Activated T-helper 17 cell treated with anti-CD3 and anti-CD28 coated beads, Interleukin-2, amount 50 U/mL, for 72 hours (primary cell): ENCODE data around the gene MT1F. TPM values are rescaled to one million over a fixed set of nuclear protein-coding genes. Genes with fewer than 3 reads are reported as not detected.
"Not testable (repeated sequence)": the region's sequence is repeated elsewhere in the genome, so short reads cannot be mapped to it uniquely, and the experiment has no call there.

Experiments used
- ATAC-seq: fragments of 150-1000 bp; cut with Tn5 transposase; replicated peaks from 2 replicates; pipeline ENCODE4 v1.10.0; 2021; ENCODE audit warnings: mild to moderate bottlenecking, moderate library complexity
- H3K27ac Mint-ChIP-seq: one replicate; pipeline ENCODE4 v1.8.0; 2022; ENCODE audit warnings: mixed read lengths
- H3K27me3 Mint-ChIP-seq: one replicate; pipeline ENCODE4 v1.8.0; 2022; ENCODE audit warnings: mixed read lengths
- H3K36me3 Mint-ChIP-seq: one replicate; pipeline ENCODE4 v1.8.0; 2022; ENCODE audit warnings: low read depth, mild to moderate bottlenecking, mixed read lengths
- H3K4me1 Mint-ChIP-seq: one replicate; pipeline ENCODE4 v1.8.0; 2022; ENCODE audit warnings: mixed read lengths
- H3K4me3 Mint-ChIP-seq: one replicate; pipeline ENCODE4 v1.8.0; 2022; ENCODE audit warnings: mild to moderate bottlenecking, mixed read lengths
- H3K9me3 Mint-ChIP-seq: one replicate; pipeline ENCODE4 v1.8.0; 2022; ENCODE audit warnings: mixed read lengths
- total RNA-seq, 2 donors: library from RNA; stranded (reverse); gene quantifications; one replicate each; pipeline ENCODE4 v1.2.3, GENCODE V29; 2022

Gene MT1F
- total RNA-seq, 2 donors from 2014 or later, result 3.1 to 5.7 TPM

DNA sequence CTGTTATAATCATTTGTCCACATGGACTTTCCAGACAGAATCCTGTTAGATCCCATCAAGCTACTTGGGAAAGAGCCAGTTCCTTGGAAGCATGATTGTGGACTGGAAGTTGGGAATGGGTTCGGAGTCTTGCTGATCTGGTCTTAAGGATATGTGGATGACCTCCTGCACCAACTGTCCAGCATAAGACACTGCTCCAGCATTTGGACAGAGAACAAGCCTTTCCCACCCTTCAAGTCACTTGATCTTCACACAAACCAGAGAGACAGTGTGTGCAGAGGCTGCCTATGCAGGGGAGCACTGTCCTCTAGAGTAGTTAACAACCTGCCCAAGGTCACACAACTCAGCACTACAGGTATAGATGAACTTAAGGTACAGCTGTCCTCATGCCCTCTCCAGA lies 11.9 kb upstream of the MT1F start:
- Mint-ChIP-seq H3K27ac (no peak overlapping the region), H3K27me3 (peaks cover under 1% of the 10 kb centered on the region), H3K4me1 (peaks cover 8% of the 10 kb centered on the region), H3K9me3 (no peaks in the 10 kb centered on the region), H3K36me3 (no peaks in the 10 kb centered on the region), H3K4me3 (no peak overlapping the region)
- no peak for ATAC-seq

DNA sequence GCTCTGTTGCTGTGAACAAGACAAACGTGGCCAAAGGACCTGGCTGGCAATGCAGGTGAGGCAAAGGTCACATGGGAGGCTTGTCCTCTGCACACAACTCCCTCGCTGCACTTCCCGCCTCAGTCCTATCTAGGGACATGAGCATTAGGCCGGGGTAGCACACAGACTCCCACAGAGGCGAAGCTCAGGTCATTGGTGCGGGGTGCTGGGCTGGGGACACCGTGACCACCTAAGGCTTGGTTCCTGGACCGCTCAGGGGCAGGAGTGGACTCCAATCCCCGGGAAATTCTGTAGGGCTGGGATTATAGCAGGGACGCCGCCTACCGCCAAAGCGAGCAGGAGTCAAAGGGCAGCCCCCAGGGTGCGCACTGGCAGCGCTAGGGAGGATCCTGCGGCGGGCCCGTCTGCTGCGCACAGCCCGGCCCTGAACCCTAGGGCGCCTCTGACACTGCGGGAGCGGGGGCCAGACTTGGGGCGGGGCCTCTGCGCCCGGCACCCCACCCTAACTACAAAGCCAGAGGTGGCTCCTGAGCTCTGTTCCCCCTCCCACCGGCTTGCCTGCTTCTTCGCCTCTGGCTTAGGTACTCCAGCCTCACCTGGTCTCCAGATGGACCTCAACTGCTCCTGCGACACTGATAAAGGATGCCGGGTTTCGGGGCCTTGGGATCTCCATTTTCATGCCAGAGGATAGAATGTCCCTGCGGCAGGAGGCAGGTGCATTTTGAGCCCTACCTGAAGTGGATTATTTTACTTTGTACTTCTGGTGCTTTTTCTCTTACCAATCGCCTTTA lies 9.9 kb upstream of the MT1F start:
- Mint-ChIP-seq H3K9me3 (no peaks in the 10 kb centered on the region), H3K27ac (no peak overlapping the region), H3K27me3 (peaks cover 6% of the 10 kb centered on the region), H3K4me1 (peaks cover 8% of the 10 kb centered on the region), H3K36me3 (no peaks in the 10 kb centered on the region), H3K4me3 (no peak overlapping the region)
- ATAC-seq, result no peak

DNA sequence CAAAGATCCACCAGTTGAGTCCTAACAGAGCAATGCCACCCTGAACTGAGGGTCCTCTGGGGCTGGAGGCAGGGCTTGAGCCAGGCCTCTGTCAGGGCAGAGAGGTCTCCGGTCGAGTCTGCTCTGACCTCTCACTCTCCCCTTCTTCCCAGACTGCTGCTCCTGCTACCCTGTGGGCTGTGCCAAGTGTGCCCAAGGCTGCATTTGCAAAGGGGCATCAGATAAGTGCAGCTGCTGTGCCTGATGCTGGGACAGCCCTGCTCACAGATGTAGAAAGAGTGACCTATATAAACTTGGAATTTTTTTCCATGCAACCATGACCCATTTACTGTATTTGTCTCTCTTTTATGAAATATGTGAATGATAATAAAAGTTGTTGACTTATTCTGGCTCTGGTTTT lies 8.5 kb upstream of the MT1F start:
- Mint-ChIP-seq H3K4me1 (peaks cover under 1% of the 10 kb centered on the region), H3K4me3 (no peak overlapping the region), H3K27me3 (peaks cover 9% of the 10 kb centered on the region), H3K36me3 (no peaks in the 10 kb centered on the region), H3K27ac (no peak overlapping the region), H3K9me3 (no peaks in the 10 kb centered on the region)
- no peak for ATAC-seq

DNA sequence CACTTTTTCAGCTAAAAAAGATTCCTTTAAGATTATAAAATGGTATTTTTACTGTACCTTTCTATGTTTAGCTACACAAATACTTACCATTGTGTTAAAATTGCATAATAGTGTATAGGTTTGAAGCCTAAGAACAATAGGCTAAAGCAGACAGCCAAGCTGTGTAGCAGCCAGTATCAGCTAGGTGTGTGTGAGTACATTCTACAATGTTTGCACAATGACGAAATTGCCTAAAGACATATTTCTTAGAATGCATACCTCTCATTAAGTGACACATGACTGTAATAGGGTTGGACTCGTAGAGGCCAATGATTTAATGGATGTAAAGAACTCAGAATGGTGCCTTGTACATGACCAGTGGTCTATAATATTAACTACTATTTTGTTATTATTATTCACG lies 7.9 kb upstream of the MT1F start:
- H3K9me3 Mint-ChIP-seq, result no peaks in the 10 kb centered on the region
- no peak for ATAC-seq
- no peaks in the 10 kb centered on the region for H3K4me1 Mint-ChIP-seq
- no peaks in the 10 kb centered on the region for H3K36me3 Mint-ChIP-seq
- H3K4me3 Mint-ChIP-seq, result no peak overlapping the region
- H3K27ac Mint-ChIP-seq, result no peak overlapping the region
- peaks cover 9% of the 10 kb centered on the region for H3K27me3 Mint-ChIP-seq

DNA sequence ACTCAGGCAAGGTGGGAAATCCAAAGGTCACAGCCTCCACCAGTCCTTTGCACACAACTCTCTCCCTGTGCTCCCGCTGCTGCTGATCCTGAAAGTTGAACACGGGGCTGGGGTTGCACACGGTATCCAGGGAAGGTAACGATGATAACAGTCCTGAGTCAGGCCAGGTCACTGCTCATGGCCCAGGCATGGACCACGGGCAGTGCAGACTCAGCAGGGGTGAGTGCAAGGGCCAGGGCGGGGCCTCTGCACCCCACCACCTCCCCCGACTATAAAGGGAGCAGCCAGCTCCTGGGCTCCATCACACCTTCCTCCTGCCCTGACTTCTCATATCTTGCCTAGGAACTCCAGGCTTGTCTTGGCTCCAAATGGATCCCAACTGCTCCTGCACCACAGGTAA lies 6.2 kb upstream of the MT1F start, which contains the start of gene MT1B:
Gene MT1B, plus strand, starts transcription at position 301 of the 400 bp plus-strand sequence. Its CDS starts 68 bp downstream, at position 369.
- H3K9me3 Mint-ChIP-seq, result no peaks in the 10 kb centered on the region
- ATAC-seq, result no peak
- no peaks in the 10 kb centered on the region for H3K36me3 Mint-ChIP-seq
- no peaks in the 10 kb centered on the region for H3K4me1 Mint-ChIP-seq
- no peak within 1 kb of the TSS for H3K4me3 Mint-ChIP-seq
- H3K27me3 Mint-ChIP-seq, result peaks cover 9% of the 10 kb centered on the region
- H3K27ac Mint-ChIP-seq, result no peak within 1 kb of the TSS

DNA sequence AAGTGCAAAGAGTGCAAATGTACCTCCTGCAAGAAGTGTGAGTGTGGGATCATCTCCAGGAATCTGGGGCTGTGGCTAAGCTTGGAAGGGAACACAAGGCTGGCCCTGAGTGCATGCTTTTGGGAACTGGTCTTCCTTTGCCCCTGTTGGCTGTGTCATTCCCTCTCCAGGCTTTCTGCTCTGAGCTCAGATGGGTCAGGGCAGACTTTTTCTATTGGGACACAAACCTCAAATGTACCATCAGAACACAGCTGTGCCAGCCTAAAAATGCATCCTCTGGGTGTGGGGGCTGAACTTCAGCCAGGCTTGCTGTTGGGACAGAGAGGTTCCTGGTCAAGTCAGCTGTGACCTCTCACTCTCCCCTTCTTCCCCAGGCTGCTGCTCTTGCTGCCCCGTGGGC lies 5.2 kb upstream of the MT1F start:
- Mint-ChIP-seq H3K4me1 (peaks cover 4% of the 10 kb centered on the region), H3K27ac (no peak overlapping the region), H3K4me3 (no peak overlapping the region), H3K9me3 (no peaks in the 10 kb centered on the region), H3K36me3 (no peaks in the 10 kb centered on the region), H3K27me3 (peaks cover 9% of the 10 kb centered on the region)
- ATAC-seq, result no peak

DNA sequence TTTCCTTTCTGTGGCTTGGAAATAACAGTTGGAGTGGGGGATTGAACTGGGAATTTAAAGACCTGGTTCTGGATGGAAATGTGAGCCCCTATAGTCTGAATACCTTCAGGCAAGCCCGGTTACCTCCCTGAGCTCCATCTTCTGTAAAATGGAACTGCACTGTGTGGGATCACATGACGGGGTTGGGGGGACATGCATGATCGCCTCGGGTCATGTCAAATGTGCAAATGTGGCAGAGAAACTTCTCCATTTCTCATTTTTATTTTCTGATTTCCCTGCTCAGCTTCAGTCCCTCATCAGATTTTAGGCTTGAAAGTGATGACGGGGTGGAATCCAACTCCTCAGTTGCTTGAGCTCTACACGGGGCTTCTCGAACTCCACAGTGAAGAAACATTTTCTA lies 4.5 kb upstream of the MT1F start:
- H3K4me3 Mint-ChIP-seq, result no peak overlapping the region

DNA sequence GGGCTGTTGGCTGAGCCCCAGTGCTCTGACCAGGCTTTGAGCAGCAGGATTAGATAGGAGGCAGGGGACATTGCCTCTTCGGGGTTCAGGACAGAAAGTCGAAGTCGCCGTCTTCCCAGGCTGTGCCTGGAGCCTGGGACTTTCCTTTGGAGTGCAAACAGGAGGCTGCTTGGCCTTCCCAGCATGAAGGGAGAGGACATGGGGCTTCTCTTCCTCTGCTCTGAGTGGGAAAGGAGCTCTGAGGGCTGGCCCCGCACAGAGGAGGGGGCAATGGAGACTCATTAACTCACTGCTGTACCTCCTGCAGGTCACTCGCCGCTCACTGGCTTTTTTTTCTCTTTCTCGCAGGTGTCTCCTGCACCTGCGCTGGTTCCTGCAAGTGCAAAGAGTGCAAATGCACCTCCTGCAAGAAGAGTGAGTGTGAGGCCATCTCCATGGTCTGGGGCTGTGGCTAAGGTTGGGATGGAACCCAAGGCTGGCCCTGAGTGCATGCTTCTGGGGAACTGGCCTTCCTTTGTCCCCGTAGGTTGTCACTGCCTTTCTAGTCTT lies 642 bp downstream of the MT1F start:
- Mint-ChIP-seq H3K36me3 (no peaks in the 10 kb centered on the region), H3K27me3 (peaks cover 2% of the 10 kb centered on the region), H3K4me3 (peak overlapping the region; percentile 97), H3K9me3 (no peaks in the 10 kb centered on the region), H3K4me1 (peaks cover 16% of the 10 kb centered on the region), H3K27ac (peak overlapping the region; percentile 89)
- no peak for ATAC-seq

More for the DNA sequence above, 4.5 kb upstream of the MT1F start:
- no peak for ATAC-seq
- H3K9me3 Mint-ChIP-seq, result no peaks in the 10 kb centered on the region
- no peak overlapping the region for H3K27ac Mint-ChIP-seq
- H3K4me1 Mint-ChIP-seq, result peaks cover 9% of the 10 kb centered on the region
- H3K27me3 Mint-ChIP-seq, result peaks cover 9% of the 10 kb centered on the region
- no peaks in the 10 kb centered on the region for H3K36me3 Mint-ChIP-seq

DNA sequence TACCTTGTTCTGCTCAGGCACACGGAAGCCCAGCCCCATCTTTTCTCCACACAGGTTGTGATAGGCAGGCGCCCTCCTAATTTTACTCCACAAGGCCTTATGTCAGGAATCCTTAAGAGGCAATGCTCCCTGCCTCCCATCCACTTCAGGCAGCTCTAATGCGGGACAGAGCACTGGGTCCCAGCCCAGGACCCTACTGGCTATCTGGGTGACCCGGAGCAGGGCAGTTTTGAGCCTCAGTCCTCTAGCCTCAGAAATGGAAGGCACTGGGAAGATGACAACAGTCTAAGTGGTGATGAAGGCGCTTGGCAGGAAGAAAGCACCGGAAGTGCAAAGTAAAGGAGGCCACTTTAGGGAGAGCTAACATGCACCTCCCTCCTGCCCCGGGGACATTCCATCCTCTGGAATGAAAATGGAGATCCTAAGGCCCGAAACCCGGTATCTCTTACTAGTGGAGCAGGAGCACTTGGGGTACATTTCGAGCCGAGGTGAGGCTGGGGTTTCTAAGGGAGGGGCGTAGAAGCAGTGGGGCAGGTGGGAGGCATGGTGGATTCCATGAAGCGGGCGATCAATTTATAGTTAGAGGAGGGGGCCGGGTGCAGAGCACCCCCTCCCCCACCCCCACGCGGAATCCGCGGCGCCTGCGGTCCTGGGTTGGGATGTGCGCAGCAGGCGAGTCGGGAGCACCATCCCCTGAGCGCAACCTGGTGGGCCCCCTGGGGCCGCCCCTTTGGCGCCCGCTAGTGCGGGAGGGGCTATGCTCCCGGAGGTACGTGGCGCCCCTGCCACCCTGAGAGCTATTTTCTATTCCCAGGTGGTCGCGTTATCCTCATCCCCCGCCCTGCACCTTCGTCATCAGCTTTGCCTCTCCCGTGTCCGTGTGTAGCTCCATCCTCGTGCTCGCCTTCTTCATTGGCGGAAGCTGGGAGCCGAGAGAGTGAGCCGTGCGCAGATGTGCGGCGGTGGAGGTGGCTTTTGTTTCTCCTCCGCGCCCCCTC lies 4.9 kb downstream of the MT1F start:
- H3K27ac Mint-ChIP-seq, result peak overlapping the region; percentile 88
- H3K4me3 Mint-ChIP-seq, result peak overlapping the region; percentile 80
- peak; percentile 70 for ATAC-seq
- peaks cover 11% of the 10 kb centered on the region for H3K27me3 Mint-ChIP-seq
- H3K36me3 Mint-ChIP-seq, result peaks cover 21% of the 10 kb centered on the region
- peaks cover 15% of the 10 kb centered on the region for H3K4me1 Mint-ChIP-seq
- no peaks in the 10 kb centered on the region for H3K9me3 Mint-ChIP-seq

DNA sequence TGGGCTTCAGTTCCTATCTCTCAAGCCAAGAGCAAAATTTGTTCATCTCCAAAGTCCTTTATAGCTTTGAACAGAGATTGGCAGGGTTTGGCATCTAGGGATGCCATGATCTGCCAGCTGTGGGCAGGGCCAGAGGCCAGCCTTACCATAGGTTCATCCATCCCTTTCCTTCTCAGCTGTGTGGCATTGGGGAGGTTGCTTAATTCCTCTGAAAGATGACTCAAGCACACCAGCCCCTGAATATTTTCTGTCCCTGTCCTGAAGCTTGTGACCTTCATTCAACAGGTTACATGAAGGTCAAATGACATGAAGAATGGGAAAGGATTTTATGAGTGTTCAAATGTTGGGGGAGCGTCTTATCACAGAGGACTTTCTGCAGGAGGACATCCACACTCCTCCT lies 6.7 kb downstream of the MT1F start:
- Mint-ChIP-seq H3K4me1 (peaks cover 18% of the 10 kb centered on the region), H3K9me3 (no peaks in the 10 kb centered on the region), H3K27me3 (peaks cover 27% of the 10 kb centered on the region), H3K27ac (no peak overlapping the region), H3K36me3 (peaks cover 28% of the 10 kb centered on the region), H3K4me3 (no peak overlapping the region)
- ATAC-seq, result no peak

DNA sequence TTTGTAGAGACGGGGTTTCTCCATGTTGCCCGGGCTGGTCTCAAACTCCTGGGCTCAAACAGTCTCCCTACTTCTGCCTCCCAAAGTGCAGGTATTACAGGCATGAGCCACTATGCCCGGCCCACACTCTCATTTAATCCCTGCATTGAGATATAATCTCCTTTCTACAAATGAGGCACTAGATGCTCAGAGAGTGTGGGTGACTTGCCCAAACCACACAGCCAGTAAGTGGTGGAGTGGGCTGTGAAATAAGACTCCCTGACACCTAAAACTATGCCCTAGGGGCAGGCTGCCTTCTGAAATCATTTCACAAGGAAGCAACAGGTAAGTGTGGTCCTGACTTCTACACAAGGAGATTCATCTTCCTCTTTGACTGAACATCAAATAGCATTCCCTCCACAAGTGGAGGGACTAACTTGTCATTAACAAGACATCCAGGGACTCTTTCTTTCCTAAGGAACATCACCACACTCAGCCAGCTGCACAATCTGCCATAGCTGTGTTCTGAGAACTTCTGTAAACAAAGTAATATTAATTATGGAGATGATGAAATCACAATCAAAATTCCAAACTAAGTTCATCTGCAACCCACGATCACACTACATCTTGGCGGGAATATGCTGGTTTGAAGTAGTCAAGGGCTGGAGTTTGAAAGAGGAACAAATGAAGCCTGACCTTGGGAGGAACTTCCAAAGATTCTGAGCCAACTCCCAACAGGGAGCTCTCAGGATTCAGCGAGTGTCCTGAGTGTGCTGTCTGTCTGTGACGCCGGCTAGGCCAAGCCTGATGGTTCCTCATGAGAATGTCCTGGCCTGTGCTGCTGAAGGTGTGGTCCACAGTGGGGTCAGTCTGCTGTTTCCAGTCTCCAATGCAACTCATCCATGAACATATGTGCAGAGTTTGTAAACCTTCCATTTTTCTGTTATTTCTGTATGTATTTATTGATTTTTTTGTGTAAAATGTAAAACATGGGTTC lies 7.8 kb downstream of the MT1F start:
- not testable (repeated sequence) for H3K4me3 Mint-ChIP-seq, ATAC-seq, H3K27ac Mint-ChIP-seq, H3K9me3 Mint-ChIP-seq
- H3K36me3 Mint-ChIP-seq, result peaks cover 28% of the 10 kb centered on the region
- peaks cover 18% of the 10 kb centered on the region for H3K4me1 Mint-ChIP-seq
- peaks cover 33% of the 10 kb centered on the region for H3K27me3 Mint-ChIP-seq

DNA sequence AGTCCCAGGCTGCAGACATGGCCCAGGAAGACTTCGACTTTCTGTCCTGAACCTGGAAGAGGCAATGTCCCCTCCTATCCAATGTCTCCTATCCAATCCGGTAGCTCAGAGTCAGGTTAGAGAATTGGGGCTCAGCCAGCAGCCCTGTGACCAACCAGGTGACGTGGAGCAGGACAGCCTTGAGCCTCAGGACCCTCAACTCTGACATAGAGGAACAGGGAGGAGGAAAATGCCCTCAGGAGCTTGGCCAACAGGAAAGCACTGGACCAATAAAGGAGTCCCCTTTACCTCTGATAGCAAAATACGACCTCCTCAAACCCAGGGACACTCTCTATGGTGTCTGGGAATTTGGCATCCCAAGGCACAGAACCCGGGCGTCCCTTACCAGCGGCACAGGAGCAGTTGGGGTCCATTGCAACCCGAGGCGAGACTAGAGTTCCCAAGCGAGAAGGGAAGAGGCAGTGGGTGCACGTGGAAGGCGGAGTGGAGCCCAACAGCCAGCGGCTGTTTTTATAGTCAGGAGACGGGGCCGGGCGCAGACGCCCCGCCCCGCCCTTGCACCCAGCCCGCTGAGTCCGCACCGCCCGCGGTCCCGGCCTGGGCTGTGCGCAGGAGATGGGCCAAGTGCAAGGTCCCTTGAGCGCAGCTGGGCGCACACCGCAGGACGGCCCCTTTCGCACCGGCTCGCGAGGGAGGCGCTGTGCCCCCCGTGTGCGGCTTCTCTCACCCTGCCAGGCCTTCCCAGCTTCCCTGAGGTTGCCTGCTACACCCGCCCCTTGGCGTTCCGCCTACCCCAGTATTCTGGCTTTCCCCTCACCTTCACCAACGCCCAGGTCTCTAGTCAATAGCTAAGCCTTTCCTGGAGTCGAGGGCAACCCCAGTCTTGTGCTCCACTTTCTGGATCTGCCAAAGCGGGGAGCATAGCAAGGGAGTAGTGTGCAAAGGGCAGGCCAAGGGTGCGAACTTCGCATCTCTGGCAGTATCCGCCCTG lies 10.1 kb downstream of the MT1F start, which contains the start of gene MT1G:
Gene MT1G, minus strand, starts transcription at position 485 of the 991 bp plus-strand sequence. Its CDS starts 72 bp downstream, at position 413.
- Mint-ChIP-seq H3K27ac (no peak within 1 kb of the TSS), H3K4me1 (peaks cover 14% of the 10 kb centered on the region), H3K9me3 (no peaks in the 10 kb centered on the region), H3K27me3 (peaks cover 40% of the 10 kb centered on the region), H3K36me3 (peaks cover 28% of the 10 kb centered on the region), H3K4me3 (peak within 1 kb of the TSS; percentile 20)
- no peak for ATAC-seq
